ENCODE data around the gene HMGB2. TPM values are rescaled to one million over a fixed set of nuclear protein-coding genes. Genes with fewer than 3 reads are reported as not detected.

HMGB2 gene
- total RNA-seq (10 to 100 TPM in 8 of 9 donors, 1 to 10 TPM in 1; 7.5 to 83.1 (median 22.9) TPM), polyA plus RNA-seq (10 to 100 TPM; 38.6 to 46.1 (median 42.8) TPM)
- long read RNA-seq, donor 1, transcript HMGB2-202 (4 exons, 1,032 nt), result minor isoform, 7 of 40 reads
- long read RNA-seq, donor 1, transcript HMGB2-201 (5 exons, 1,889 nt), result major isoform, 29 of 40 reads
- long read RNA-seq, donor 1, partial matches to known transcripts, result 0 of 40 reads
- long read RNA-seq, donor 1, other reads (novel, unspliced or antisense), result 0 of 40 reads
- long read RNA-seq, donor 2, transcript HMGB2-202 (4 exons, 1,032 nt), result minor isoform, 5 of 28 reads
- long read RNA-seq, donor 2, transcript HMGB2-201 (5 exons, 1,889 nt), result major isoform, 10 of 28 reads
- long read RNA-seq, donor 2, partial matches to known transcripts, result 10 of 28 reads
- long read RNA-seq, donor 2, other reads (novel, unspliced or antisense), result 0 of 28 reads
- long read RNA-seq, donor 3, transcript HMGB2-201 (5 exons, 1,889 nt), result major isoform, 7 of 30 reads
- long read RNA-seq, donor 3, partial matches to known transcripts, result 16 of 30 reads
- long read RNA-seq, donor 3, other reads (novel, unspliced or antisense), result 0 of 30 reads
- long read RNA-seq, donor 4, transcript HMGB2-201 (5 exons, 1,889 nt), result major isoform, 6 of 9 reads
- long read RNA-seq, donor 4, partial matches to known transcripts, result 3 of 9 reads
- long read RNA-seq, donor 4, other reads (novel, unspliced or antisense), result 0 of 9 reads
- long read RNA-seq, donor 5, transcript HMGB2-201 (5 exons, 1,889 nt), result major isoform, 25 of 31 reads
- long read RNA-seq, donor 5, partial matches to known transcripts, result 1 of 31 reads
- long read RNA-seq, donor 5, other reads (novel, unspliced or antisense), result 2 of 31 reads
- long read RNA-seq, donor 6, transcript HMGB2-201 (5 exons, 1,889 nt), result major isoform, 11 of 18 reads
- long read RNA-seq, donor 6, partial matches to known transcripts, result 0 of 18 reads
- long read RNA-seq, donor 6, other reads (novel, unspliced or antisense), result 2 of 18 reads
- long read RNA-seq, donor 7, transcript HMGB2-201 (5 exons, 1,889 nt), result major isoform, 22 of 30 reads
- long read RNA-seq, donor 7, transcript HMGB2-202 (4 exons, 1,032 nt), result minor isoform, 7 of 30 reads
- long read RNA-seq, donor 7, partial matches to known transcripts, result 0 of 30 reads
- long read RNA-seq, donor 7, other reads (novel, unspliced or antisense), result 0 of 30 reads
- long read RNA-seq, donor 8, transcript HMGB2-202 (4 exons, 1,032 nt), result minor isoform, 25 of 100 reads
- long read RNA-seq, donor 8, transcript HMGB2-201 (5 exons, 1,889 nt), result major isoform, 64 of 100 reads
- long read RNA-seq, donor 8, partial matches to known transcripts, result 7 of 100 reads
- long read RNA-seq, donor 8, other reads (novel, unspliced or antisense), result 0 of 100 reads
- long read RNA-seq, donor 9, transcript HMGB2-201 (5 exons, 1,889 nt), result major isoform, 24 of 40 reads
- long read RNA-seq, donor 9, partial matches to known transcripts, result 11 of 40 reads
- long read RNA-seq, donor 9, other reads (novel, unspliced or antisense), result 0 of 40 reads
- long read RNA-seq, donor 10, transcript HMGB2-201 (5 exons, 1,889 nt), result major isoform, 25 of 33 reads
- long read RNA-seq, donor 10, transcript HMGB2-202 (4 exons, 1,032 nt), result minor isoform, 7 of 33 reads
- long read RNA-seq, donor 10, partial matches to known transcripts, result 0 of 33 reads
- long read RNA-seq, donor 10, other reads (novel, unspliced or antisense), result 0 of 33 reads

GRCh38 chr4:173334085-173334890 is at the start of gene HMGB2:
Gene HMGB2, minus strand, starts transcription at chr4:173334358. Its CDS starts 709 bp downstream, at chr4:173333649.
- Histone ChIP-seq H3K9me3 (replicated peaks in 1 of 3) (no peaks in the 10 kb centered on the region), H3K27ac (peak within 1 kb of the TSS; percentile 94 to 100 (median 96)), H3K27me3 (no peaks in the 10 kb centered on the region), H3K4me1 (replicated peaks in 1 of 2) (peaks cover 0 to 15% of the 10 kb centered on the region in 2 donors), H3K4me3 (peak within 1 kb of the TSS; percentile 50 to 99 (median 69)), H3K36me3 (replicated peaks in 1 of 2) (no peaks in the 10 kb centered on the region)
- 0 to 1% (median 0%) methylated on average over 31 to 61 of the region's 61 CpGs for WGBS, 4 donors
- intact Hi-C loops (cut with DNase I), result loop anchor here in 1 of 2 donors (5.0 kb wide), 1 partner anchor 38 kb away; the partner anchor contains the start of gene SAP30
- DNase-seq, result peak; percentile 100
- TF ChIP-seq CTCF (IDR thresholded peaks at IDR 0.05) (peak in 1 of 6 experiments; percentile 10), POLR2A (IDR thresholded peaks at IDR 0.05) (peak; percentile 92 to 97)

GRCh38 chr4:173382349-173382748 is 48.2 kb upstream of the HMGB2 start:
- Histone ChIP-seq H3K36me3 (replicated peaks in 1 of 2) (no peaks in the 10 kb centered on the region), H3K4me3 (no peak overlapping the region), H3K27me3 (no peaks in the 10 kb centered on the region), H3K4me1 (replicated peaks in 1 of 2) (no peaks in the 10 kb centered on the region), H3K27ac (no peak overlapping the region), H3K9me3 (replicated peaks in 1 of 3) (no peaks in the 10 kb centered on the region)
- TF ChIP-seq CTCF (IDR thresholded peaks at IDR 0.05) (no peak), POLR2A (IDR thresholded peaks at IDR 0.05) (no peak)
- intact Hi-C loops (cut with DNase I), result no loop called here
- DNase-seq, result no peak
- WGBS, 4 donors, result 95 to 98% (median 96%) methylated on average over 4 of the region's 4 CpGs

GRCh38 chr4:173381610-173382009 is 47.5 kb upstream of the HMGB2 start:
- Histone ChIP-seq H3K27ac (no peak overlapping the region), H3K36me3 (replicated peaks in 1 of 2) (no peaks in the 10 kb centered on the region), H3K9me3 (replicated peaks in 1 of 3) (no peaks in the 10 kb centered on the region), H3K4me3 (no peak overlapping the region), H3K27me3 (no peaks in the 10 kb centered on the region), H3K4me1 (replicated peaks in 1 of 2) (no peaks in the 10 kb centered on the region)
- no peak for TF ChIP-seq POLR2A (IDR thresholded peaks at IDR 0.05)
- TF ChIP-seq CTCF (IDR thresholded peaks at IDR 0.05), result no peak
- 39 to 58% (median 44%) methylated on average over 1 of the region's 1 CpG for WGBS, 4 donors
- DNase-seq, result no peak
- intact Hi-C loops (cut with DNase I), result no loop called here
